Spleen (tissue), 7 donors: ENCODE measurements around the gene SURF1.
A peak's percentile ranks its signal among the peaks of the same experiment; 100 is the strongest.

Source experiments
- CTCF ChIP-seq, 11 experiments: fragments of 200-600 bp in 7 of 11; fragments of 450-650 bp in 4 of 11; sonication (generic) in 4 of 11; IDR thresholded peaks in 8 of 11; conservative IDR thresholded peaks in 3 of 11; 1 replicate in 7 of 11; 2 replicates in 4 of 11; pipeline versions ENCODE4 v1.4.0 to v1.8.0; 2016 to 2021; ENCODE audit warnings: antibody characterized with exemption in 11 of 11, inconsistent platforms in 4 of 11, mild to moderate bottlenecking in 1 of 11
- POLR2A ChIP-seq, 3 donors: fragments of 450-650 bp; IDR thresholded peaks; one replicate each; pipeline ENCODE4 v1.5.1; 2017; ENCODE audit warnings: antibody characterized with exemption in 3 of 3, mild to moderate bottlenecking in 1 of 3
- POLR2AphosphoS5 ChIP-seq, 3 donors: sonication (generic); formaldehyde crosslinking; IDR thresholded peaks; one replicate each; pipeline ENCODE4 v1.5.1; 2017; ENCODE audit warnings: antibody characterized with exemption in 3 of 3
- donor health status: DM: no; HTN: no; CAD: no; lungs with moderate emphysema.
- donor health status: DM: no; HTN: no; CAD: no.
- donor health status: DM: no; HTN: no; CAD: no.

GRCh38 chr9:133351908-133352634 is 4.2 kb downstream of the SURF1 start:
- peak in 9 of 11 experiments; percentile 20 to 59 (median 41) for TF ChIP-seq CTCF (IDR thresholded peaks at IDR 0.05 in 8 of 11, conservative IDR thresholded peaks at IDR 0.05 in 3 of 11)
- peak in 2 of 3 donors; percentile 32 to 55 for TF ChIP-seq POLR2AphosphoS5 (IDR thresholded peaks at IDR 0.05)
- TF ChIP-seq POLR2A (IDR thresholded peaks at IDR 0.05) = no peak
